Occipital lobe (tissue), 2 donors: ENCODE measurements around the gene SPATA24. TPM values are rescaled to one million over a fixed set of nuclear protein-coding genes. Genes with fewer than 3 reads are reported as not detected.
"Not testable (repeated sequence)": the region's sequence is repeated elsewhere in the genome, so short reads cannot be mapped to it uniquely, and the experiment has no call there.

ENCODE experiments used
- DNase-seq: peaks from one replicate; lab custom pipeline; 2025; lab: John Stamatoyannopoulos, UW
- total RNA-seq: library from RNA; depleted of rRNA; stranded (reverse); fragments of >200 nt; gene quantifications from one replicate; pipeline ENCODE4 v1.2.3, GENCODE V29; 2014

The SPATA24 gene
- total RNA-seq, 1 donor from 2014 or later, result 3.6 TPM

- DNase-seq, result no peak
Observed at GRCh38 chr5:139417214-139417613, 13.3 kb upstream of the SPATA24 start.

GRCh38 chr5:139416651-139417050, 12.8 kb upstream of the SPATA24 start:
- no peak for DNase-seq

- no peak for DNase-seq
Observed at GRCh38 chr5:139415869-139416268, 12.0 kb upstream of the SPATA24 start.

GRCh38 chr5:139415221-139415861, 11.5 kb upstream of the SPATA24 start:
- peak; percentile 72 for DNase-seq

- DNase-seq, result peak; percentile 24
Observed at GRCh38 chr5:139414581-139415130, 10.8 kb upstream of the SPATA24 start.

GRCh38 chr5:139413963-139414362, 10.1 kb upstream of the SPATA24 start:
- no peak for DNase-seq

- DNase-seq, result no peak
Observed at GRCh38 chr5:139413153-139413552, 9.3 kb upstream of the SPATA24 start.

GRCh38 chr5:139410993-139411828, 7.3 kb upstream of the SPATA24 start:
- DNase-seq, result no peak

GRCh38 chr5:139410121-139410992, 6.5 kb upstream of the SPATA24 start:
- DNase-seq, result no peak

GRCh38 chr5:139409116-139409515, 5.2 kb upstream of the SPATA24 start:
- DNase-seq, result not testable (repeated sequence)

- DNase-seq, result no peak
Observed at GRCh38 chr5:139408191-139408590, 4.3 kb upstream of the SPATA24 start.

GRCh38 chr5:139407517-139407916, 3.6 kb upstream of the SPATA24 start:
- DNase-seq, result no peak

GRCh38 chr5:139406963-139407362, 3.1 kb upstream of the SPATA24 start:
- no peak for DNase-seq

- DNase-seq, result no peak
Observed at GRCh38 chr5:139404484-139404840, 573 bp upstream of the SPATA24 start.

- DNase-seq, result no peak
Observed at GRCh38 chr5:139403418-139403786, 487 bp downstream of the SPATA24 start.

GRCh38 chr5:139402561-139403158, 1.2 kb downstream of the SPATA24 start:
- DNase-seq, result no peak

GRCh38 chr5:139401546-139401945, 2.3 kb downstream of the SPATA24 start:
- DNase-seq, result no peak

GRCh38 chr5:139399501-139400121, 4.3 kb downstream of the SPATA24 start:
- no peak for DNase-seq

GRCh38 chr5:139397921-139398320, 6.0 kb downstream of the SPATA24 start:
- no peak for DNase-seq

GRCh38 chr5:139396691-139397090, 7.2 kb downstream of the SPATA24 start:
- DNase-seq, result no peak
